HEK293 (cell line): ENCODE results near the gene PRPF6.

Experiments
- CTCF ChIA-PET: fragments of 350-600 bp; formaldehyde crosslinking; extraction: SDS; loops from one replicate; lab custom pipeline; 2021; ENCODE audit warnings: antibody characterized with exemption; lab: Yijun Ruan, JAX
- POLR2A ChIA-PET: fragments of 300-600 bp; formaldehyde crosslinking; extraction: SDS; loops from one replicate; lab custom pipeline; 2020; ENCODE audit warnings: antibody characterized with exemption, inconsistent platforms; lab: Yijun Ruan, JAX
- H3K27ac ChIP-seq: fragments of 200-500 bp; sonication (Bioruptor generic); 2 replicates; pipeline ENCODE4 v1.5.1; 2014; ENCODE audit warnings: low read depth, low read length, control low read depth, inconsistent platforms; ENCODE audit errors: extremely low read depth
- H3K36me3 ChIP-seq, 2 experiments: fragments of 200-500 bp in 1 of 2; sonication (Bioruptor generic) in 1 of 2; 1 replicate in 1 of 2; 2 replicates in 1 of 2; pipeline ENCODE4 v1.5.1; 2014 to 2017; ENCODE audit warnings: inconsistent platforms in 2 of 2, low read length in 2 of 2; ENCODE audit not compliant: control insufficient read depth in 2 of 2, insufficient read depth in 1 of 2
- H3K4me1 ChIP-seq: fragments of 200-500 bp; sonication (Bioruptor generic); 2 replicates; pipeline ENCODE4 v1.5.1; 2014; ENCODE audit warnings: mild to moderate bottlenecking, low read length, inconsistent platforms; ENCODE audit not compliant: control insufficient read depth, insufficient read depth
- H3K4me3 ChIP-seq: 2 replicates; pipeline ENCODE4 v1.5.1; 2011; ENCODE audit warnings: low read depth, mild to moderate bottlenecking, control low read depth, low read length, moderate library complexity
- H3K9me3 ChIP-seq: fragments of 200-500 bp; sonication (Bioruptor generic); 2 replicates; pipeline ENCODE4 v1.5.1; 2014; ENCODE audit warnings: low read depth, low read length, inconsistent platforms; ENCODE audit not compliant: control insufficient read depth, insufficient read depth
- HOXA7 ChIP-seq: sonication (generic); formaldehyde crosslinking; IDR thresholded peaks from 2 replicates; pipeline ENCODE4 v1.8.1; 2022; ENCODE audit warnings: missing genetic modification reagents, borderline replicate concordance
- HOXC10 ChIP-seq: sonication (generic); formaldehyde crosslinking; IDR thresholded peaks from 2 replicates; pipeline ENCODE4 v1.8.1; 2023; ENCODE audit warnings: mild to moderate bottlenecking, missing genetic modification reagents
- IKZF3 ChIP-seq: fragments of 450-650 bp; IDR thresholded peaks from 2 replicates; pipeline ENCODE4 v1.5.0; 2018; ENCODE audit warnings: missing biosample characterization, mild to moderate bottlenecking, missing genetic modification characterization, moderate library complexity
- KLF16 ChIP-seq: fragments of 450-650 bp; formaldehyde crosslinking; IDR thresholded peaks from 2 replicates; pipeline ENCODE4 v1.5.1; 2017; ENCODE audit warnings: missing biosample characterization, missing genetic modification characterization
- OVOL3 ChIP-seq: fragments of 450-650 bp; formaldehyde crosslinking; IDR thresholded peaks from 2 replicates; pipeline ENCODE4 v1.5.1; 2016; ENCODE audit warnings: missing biosample characterization, missing genetic modification characterization
- SCRT2 ChIP-seq: fragments of 450-650 bp; formaldehyde crosslinking; IDR thresholded peaks from 2 replicates; pipeline ENCODE4 v1.5.1; 2016; ENCODE audit warnings: missing biosample characterization, missing genetic modification characterization
- ZBTB7A ChIP-seq: fragments of 450-650 bp; formaldehyde crosslinking; IDR thresholded peaks from 2 replicates; pipeline ENCODE4 v1.5.1; 2016; ENCODE audit warnings: low read depth, missing biosample characterization, missing genetic modification characterization
- ZFP69B ChIP-seq: fragments of 450-650 bp; formaldehyde crosslinking; IDR thresholded peaks from 2 replicates; pipeline ENCODE4 v1.5.1; 2016; ENCODE audit warnings: missing biosample characterization, missing genetic modification characterization
- ZNF146 ChIP-seq: fragments of 450-650 bp; formaldehyde crosslinking; IDR thresholded peaks from 2 replicates; pipeline ENCODE4 v1.5.1; 2016; ENCODE audit warnings: missing biosample characterization, missing genetic modification characterization
- ZNF174 ChIP-seq: fragments of 450-650 bp; formaldehyde crosslinking; IDR thresholded peaks from 2 replicates; pipeline ENCODE4 v1.5.0; 2017; ENCODE audit warnings: missing biosample characterization, mild to moderate bottlenecking, missing genetic modification characterization
- ZNF2 ChIP-seq: fragments of 450-650 bp; formaldehyde crosslinking; IDR thresholded peaks from 2 replicates; pipeline ENCODE4 v1.5.1; 2016; ENCODE audit warnings: missing biosample characterization, missing genetic modification characterization
- ZNF274 ChIP-seq, 2 experiments: fragments of 200-500 bp in 1 of 2; fragments of 450-650 bp in 1 of 2; sonication (Bioruptor generic) in 1 of 2; formaldehyde crosslinking in 1 of 2; IDR thresholded peaks; 2 replicates each; pipeline versions ENCODE4 v1.5.1 to v1.6.1; 2014 to 2016; ENCODE audit warnings: borderline replicate concordance in 1 of 2, inconsistent platforms in 1 of 2, low read length in 1 of 2, missing biosample characterization in 1 of 2, missing genetic modification characterization in 1 of 2
- ZNF335 ChIP-seq: fragments of 450-650 bp; formaldehyde crosslinking; conservative IDR thresholded peaks from 2 replicates; pipeline ENCODE4 v1.5.1; 2016; ENCODE audit warnings: missing biosample characterization, missing genetic modification characterization
- ZNF341 ChIP-seq: fragments of 450-650 bp; formaldehyde crosslinking; IDR thresholded peaks from 2 replicates; pipeline ENCODE4; 2016; ENCODE audit warnings: low read depth, missing biosample characterization, missing genetic modification characterization
- ZNF529 ChIP-seq: fragments of 450-650 bp; formaldehyde crosslinking; IDR thresholded peaks from 2 replicates; pipeline ENCODE4 v1.5.1; 2017; ENCODE audit warnings: missing genetic modification characterization, missing biosample characterization; ENCODE audit not compliant: insufficient replicate concordance
- ZNF621 ChIP-seq: fragments of 450-650 bp; formaldehyde crosslinking; IDR thresholded peaks from 2 replicates; pipeline ENCODE4 v1.5.1; 2017; ENCODE audit warnings: missing biosample characterization, missing genetic modification characterization
- ZNF624 ChIP-seq: fragments of 450-650 bp; formaldehyde crosslinking; IDR thresholded peaks from 2 replicates; pipeline ENCODE4 v1.5.1; 2017; ENCODE audit warnings: missing biosample characterization, missing genetic modification characterization
- TF ChIP-seq, protein P1 (sequence below): fragments of 450-650 bp; formaldehyde crosslinking; IDR thresholded peaks from 2 replicates; pipeline ENCODE4 v1.5.1; 2016; ENCODE audit warnings: missing biosample characterization, missing genetic modification characterization
- TF ChIP-seq, protein P2 (sequence below): fragments of 450-650 bp; formaldehyde crosslinking; IDR thresholded peaks from 2 replicates; pipeline ENCODE4 v1.5.1; 2016; ENCODE audit warnings: missing biosample characterization, missing genetic modification characterization
- TF ChIP-seq, protein P3 (sequence below): fragments of 450-650 bp; formaldehyde crosslinking; IDR thresholded peaks from 2 replicates; pipeline ENCODE4 v1.5.1; 2017; ENCODE audit warnings: missing biosample characterization, missing genetic modification characterization
- TF ChIP-seq, protein P4 (sequence below): IDR thresholded peaks from 2 replicates; pipeline ENCODE4 v1.6.1; 2011; ENCODE audit warnings: mild to moderate bottlenecking, low read depth, low read length, borderline replicate concordance
- TF ChIP-seq, protein P5 (sequence below): fragments of 450-650 bp; formaldehyde crosslinking; IDR thresholded peaks from 2 replicates; pipeline ENCODE4 v1.5.1; 2016; ENCODE audit warnings: missing biosample characterization, missing genetic modification characterization
- TF ChIP-seq, protein P6 (sequence below): fragments of 450-650 bp; formaldehyde crosslinking; IDR thresholded peaks from 2 replicates; pipeline ENCODE4; 2016; ENCODE audit warnings: missing biosample characterization, missing genetic modification characterization

The PRPF6 gene

DNA sequence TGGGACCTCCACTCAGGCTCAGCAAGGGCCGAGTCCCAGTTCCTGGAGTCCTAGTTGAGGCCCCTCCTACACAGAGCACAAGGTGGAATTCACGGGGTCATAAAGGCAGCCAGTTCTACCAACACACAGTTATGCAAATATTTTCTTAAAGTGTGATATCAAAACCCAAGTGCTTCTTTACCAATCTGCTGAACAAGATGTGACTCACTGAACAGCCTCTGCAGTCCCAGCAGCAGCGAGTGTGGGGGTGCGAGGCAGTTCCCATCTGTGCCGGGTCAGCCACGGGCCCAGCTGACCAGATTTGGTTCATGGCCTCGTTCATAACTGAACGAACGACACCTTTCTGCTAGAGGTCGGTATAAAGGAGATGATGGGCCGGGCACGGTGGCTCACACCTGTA lies 77.6 kb downstream of the PRPF6 start (continued):
- TF ChIP-seq, protein P1, sequence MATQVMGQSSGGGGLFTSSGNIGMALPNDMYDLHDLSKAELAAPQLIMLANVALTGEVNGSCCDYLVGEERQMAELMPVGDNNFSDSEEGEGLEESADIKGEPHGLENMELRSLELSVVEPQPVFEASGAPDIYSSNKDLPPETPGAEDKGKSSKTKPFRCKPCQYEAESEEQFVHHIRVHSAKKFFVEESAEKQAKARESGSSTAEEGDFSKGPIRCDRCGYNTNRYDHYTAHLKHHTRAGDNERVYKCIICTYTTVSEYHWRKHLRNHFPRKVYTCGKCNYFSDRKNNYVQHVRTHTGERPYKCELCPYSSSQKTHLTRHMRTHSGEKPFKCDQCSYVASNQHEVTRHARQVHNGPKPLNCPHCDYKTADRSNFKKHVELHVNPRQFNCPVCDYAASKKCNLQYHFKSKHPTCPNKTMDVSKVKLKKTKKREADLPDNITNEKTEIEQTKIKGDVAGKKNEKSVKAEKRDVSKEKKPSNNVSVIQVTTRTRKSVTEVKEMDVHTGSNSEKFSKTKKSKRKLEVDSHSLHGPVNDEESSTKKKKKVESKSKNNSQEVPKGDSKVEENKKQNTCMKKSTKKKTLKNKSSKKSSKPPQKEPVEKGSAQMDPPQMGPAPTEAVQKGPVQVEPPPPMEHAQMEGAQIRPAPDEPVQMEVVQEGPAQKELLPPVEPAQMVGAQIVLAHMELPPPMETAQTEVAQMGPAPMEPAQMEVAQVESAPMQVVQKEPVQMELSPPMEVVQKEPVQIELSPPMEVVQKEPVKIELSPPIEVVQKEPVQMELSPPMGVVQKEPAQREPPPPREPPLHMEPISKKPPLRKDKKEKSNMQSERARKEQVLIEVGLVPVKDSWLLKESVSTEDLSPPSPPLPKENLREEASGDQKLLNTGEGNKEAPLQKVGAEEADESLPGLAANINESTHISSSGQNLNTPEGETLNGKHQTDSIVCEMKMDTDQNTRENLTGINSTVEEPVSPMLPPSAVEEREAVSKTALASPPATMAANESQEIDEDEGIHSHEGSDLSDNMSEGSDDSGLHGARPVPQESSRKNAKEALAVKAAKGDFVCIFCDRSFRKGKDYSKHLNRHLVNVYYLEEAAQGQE (tag by site-specific recombination): no peak
- TF ChIP-seq IKZF3 (tag by site-specific recombination) (no peak), ZNF274 (IDR thresholded peaks at IDR 0.05; ENCODE audit: low read length) (no peak), ZNF274 (tag by site-specific recombination; IDR thresholded peaks at IDR 0.05; ENCODE audit: borderline replicate concordance) (no peak), ZNF2 (no peak), OVOL3 (tag by site-specific recombination) (no peak), ZNF529 (tag by site-specific recombination) (no peak), ZBTB7A (no peak), ZNF624 (no peak)
- TF ChIP-seq, protein P2, sequence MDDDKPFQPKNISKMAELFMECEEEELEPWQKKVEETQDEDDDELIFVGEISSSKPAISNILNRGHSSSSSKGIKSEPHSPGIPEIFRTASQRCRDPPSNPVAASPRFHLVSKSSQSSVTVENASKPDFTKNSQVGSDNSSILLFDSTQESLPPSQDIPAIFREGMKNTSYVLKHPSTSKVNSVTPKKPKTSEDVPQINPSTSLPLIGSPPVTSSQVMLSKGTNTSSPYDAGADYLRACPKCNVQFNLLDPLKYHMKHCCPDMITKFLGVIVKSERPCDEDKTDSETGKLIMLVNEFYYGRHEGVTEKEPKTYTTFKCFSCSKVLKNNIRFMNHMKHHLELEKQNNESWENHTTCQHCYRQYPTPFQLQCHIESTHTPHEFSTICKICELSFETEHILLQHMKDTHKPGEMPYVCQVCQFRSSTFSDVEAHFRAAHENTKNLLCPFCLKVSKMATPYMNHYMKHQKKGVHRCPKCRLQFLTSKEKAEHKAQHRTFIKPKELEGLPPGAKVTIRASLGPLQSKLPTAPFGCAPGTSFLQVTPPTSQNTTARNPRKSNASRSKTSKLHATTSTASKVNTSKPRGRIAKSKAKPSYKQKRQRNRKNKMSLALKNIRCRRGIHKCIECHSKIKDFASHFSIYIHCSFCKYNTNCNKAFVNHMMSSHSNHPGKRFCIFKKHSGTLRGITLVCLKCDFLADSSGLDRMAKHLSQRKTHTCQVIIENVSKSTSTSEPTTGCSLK (tag by site-specific recombination): no peak
- TF ChIP-seq, protein P3, sequence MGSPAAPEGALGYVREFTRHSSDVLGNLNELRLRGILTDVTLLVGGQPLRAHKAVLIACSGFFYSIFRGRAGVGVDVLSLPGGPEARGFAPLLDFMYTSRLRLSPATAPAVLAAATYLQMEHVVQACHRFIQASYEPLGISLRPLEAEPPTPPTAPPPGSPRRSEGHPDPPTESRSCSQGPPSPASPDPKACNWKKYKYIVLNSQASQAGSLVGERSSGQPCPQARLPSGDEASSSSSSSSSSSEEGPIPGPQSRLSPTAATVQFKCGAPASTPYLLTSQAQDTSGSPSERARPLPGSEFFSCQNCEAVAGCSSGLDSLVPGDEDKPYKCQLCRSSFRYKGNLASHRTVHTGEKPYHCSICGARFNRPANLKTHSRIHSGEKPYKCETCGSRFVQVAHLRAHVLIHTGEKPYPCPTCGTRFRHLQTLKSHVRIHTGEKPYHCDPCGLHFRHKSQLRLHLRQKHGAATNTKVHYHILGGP (tag by site-specific recombination): no peak
- TF ChIP-seq, protein P4, sequence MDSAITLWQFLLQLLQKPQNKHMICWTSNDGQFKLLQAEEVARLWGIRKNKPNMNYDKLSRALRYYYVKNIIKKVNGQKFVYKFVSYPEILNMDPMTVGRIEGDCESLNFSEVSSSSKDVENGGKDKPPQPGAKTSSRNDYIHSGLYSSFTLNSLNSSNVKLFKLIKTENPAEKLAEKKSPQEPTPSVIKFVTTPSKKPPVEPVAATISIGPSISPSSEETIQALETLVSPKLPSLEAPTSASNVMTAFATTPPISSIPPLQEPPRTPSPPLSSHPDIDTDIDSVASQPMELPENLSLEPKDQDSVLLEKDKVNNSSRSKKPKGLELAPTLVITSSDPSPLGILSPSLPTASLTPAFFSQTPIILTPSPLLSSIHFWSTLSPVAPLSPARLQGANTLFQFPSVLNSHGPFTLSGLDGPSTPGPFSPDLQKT: no peak

DNA sequence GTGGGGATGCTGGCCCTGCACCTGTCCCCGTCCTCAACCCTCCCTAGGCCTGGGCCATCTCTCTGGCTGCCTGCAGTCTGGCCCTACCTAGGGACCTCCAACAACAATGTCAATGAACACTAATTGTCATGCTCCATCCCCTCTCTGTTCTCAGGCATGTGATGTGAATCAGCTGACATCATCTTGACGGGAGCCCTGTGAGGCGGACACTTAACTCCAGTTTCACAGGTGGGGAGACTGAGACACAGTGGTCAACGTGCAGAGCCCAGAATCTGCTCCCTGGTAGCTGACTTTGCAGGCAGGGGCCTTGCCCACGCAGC lies 81.3 kb downstream of the PRPF6 start:
- Histone ChIP-seq H3K27ac (peak overlapping the region; percentile 79), H3K9me3 (no peaks in the 10 kb centered on the region), H3K36me3 (no peaks in the 10 kb centered on the region)
- CTCF ChIA-PET: interaction anchor here (0.6 to 1.5 kb wide), 8 partner anchors 9 to 298 kb away, joined by 3 to 5 read pairs (median 4); partner anchors contain the start of gene PRPF6
- TF ChIP-seq ZNF335 (tag by site-specific recombination): peak; percentile 91
- TF ChIP-seq, protein P3 (tag by site-specific recombination): no peak
- TF ChIP-seq SCRT2 (tag by site-specific recombination): peak; percentile 49; the same call in 1 of the 2 replicates
- TF ChIP-seq ZFP69B (tag by site-specific recombination): no peak
- TF ChIP-seq, protein P5, sequence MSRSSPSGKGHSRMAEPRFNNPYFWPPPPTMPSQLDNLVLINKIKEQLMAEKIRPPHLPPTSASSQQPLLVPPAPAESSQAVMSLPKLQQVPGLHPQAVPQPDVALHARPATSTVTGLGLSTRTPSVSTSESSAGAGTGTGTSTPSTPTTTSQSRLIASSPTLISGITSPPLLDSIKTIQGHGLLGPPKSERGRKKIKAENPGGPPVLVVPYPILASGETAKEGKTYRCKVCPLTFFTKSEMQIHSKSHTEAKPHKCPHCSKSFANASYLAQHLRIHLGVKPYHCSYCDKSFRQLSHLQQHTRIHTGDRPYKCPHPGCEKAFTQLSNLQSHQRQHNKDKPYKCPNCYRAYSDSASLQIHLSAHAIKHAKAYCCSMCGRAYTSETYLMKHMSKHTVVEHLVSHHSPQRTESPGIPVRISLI: no peak
- no peak for TF ChIP-seq ZNF341 (tag by site-specific recombination)
- TF ChIP-seq, protein P6, sequence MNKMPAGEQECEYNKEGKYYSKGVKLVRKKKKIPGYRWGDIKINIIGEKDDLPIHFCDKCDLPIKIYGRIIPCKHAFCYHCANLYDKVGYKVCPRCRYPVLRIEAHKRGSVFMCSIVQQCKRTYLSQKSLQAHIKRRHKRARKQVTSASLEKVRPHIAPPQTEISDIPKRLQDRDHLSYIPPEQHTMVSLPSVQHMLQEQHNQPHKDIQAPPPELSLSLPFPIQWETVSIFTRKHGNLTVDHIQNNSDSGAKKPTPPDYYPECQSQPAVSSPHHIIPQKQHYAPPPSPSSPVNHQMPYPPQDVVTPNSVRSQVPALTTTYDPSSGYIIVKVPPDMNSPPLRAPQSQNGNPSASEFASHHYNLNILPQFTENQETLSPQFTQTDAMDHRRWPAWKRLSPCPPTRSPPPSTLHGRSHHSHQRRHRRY (tag by site-specific recombination): no peak
- no peak for TF ChIP-seq KLF16 (tag by site-specific recombination)
- no peak for TF ChIP-seq ZNF174 (tag by site-specific recombination)
- TF ChIP-seq ZNF146 (tag by site-specific recombination): no peak
- 0 out of 2 replicates have a peak, but pooled peaks have one; percentile 55 for TF ChIP-seq HOXC10 (CRISPR knock-in tag)
- no peak for TF ChIP-seq HOXA7 (CRISPR knock-in tag)
- no peak for TF ChIP-seq ZNF621 (tag by site-specific recombination)
- TF ChIP-seq, all 188 proteins: peak for 3
- H3K4me3 ChIP-seq: peak overlapping the region; percentile 80
- POLR2A ChIA-PET: interaction anchor here (0.6 to 1.5 kb wide), 11 partner anchors 8 to 106 kb away, joined by 3 to 16 read pairs (median 5); partner anchors contain the start of genes OPRL1, PRPF6, RGS19 and UCKL1
- no peaks in the 10 kb centered on the region for H3K4me1 ChIP-seq
